GM12878 (cell line): Measurements from ENCODE around the gene PRRC2A. TPM values are rescaled to one million over a fixed set of nuclear protein-coding genes. Genes with fewer than 3 reads are reported as not detected.

ENCODE experiments used
- CBX3 ChIP-seq: fragments of 200-600 bp; sonication (generic); IDR thresholded peaks from 2 replicates; pipeline ENCODE4 v1.6.1; 2016; ENCODE audit warnings: low read depth, borderline replicate concordance
- EED ChIP-seq: sonication (generic); IDR thresholded peaks from 2 replicates; pipeline ENCODE4 v1.6.1; 2016; ENCODE audit warnings: antibody characterized with exemption, low read depth
- NR2C2 ChIP-seq: IDR thresholded peaks from 2 replicates; pipeline ENCODE4 v1.6.1; 2011; ENCODE audit warnings: borderline replicate concordance, low read depth; ENCODE audit not compliant: control insufficient read depth, insufficient read length
- NRF1 ChIP-seq: conservative IDR thresholded peaks from 2 replicates; pipeline ENCODE4 v1.6.1; 2011; ENCODE audit warnings: mild to moderate bottlenecking, low read depth, low read length, improper control_type of control experiment
- SREBF2 ChIP-seq: IDR thresholded peaks from 2 replicates; pipeline ENCODE4 v1.6.1; 2012; ENCODE audit warnings: mild to moderate bottlenecking, low read length
- TAF1 ChIP-seq: IDR thresholded peaks from 2 replicates; pipeline ENCODE4 v1.6.1; 2011; ENCODE audit warnings: mild to moderate bottlenecking, low read depth, low read length, borderline replicate concordance
- TBL1XR1 ChIP-seq: IDR thresholded peaks from 2 replicates; pipeline ENCODE4 v1.6.1; 2012; ENCODE audit warnings: low read depth, low read length, improper control_type of control experiment
- ZNF207 ChIP-seq: fragments of 450-650 bp; IDR thresholded peaks from 2 replicates; pipeline ENCODE4 v1.6.1; 2014; ENCODE audit warnings: antibody characterized with exemption, mild to moderate bottlenecking, borderline replicate concordance
- polyA plus RNA-seq, 11 experiments: library from polyadenylated mRNA; depleted of rRNA in 4 of 11; unstranded in 6 of 11; stranded (reverse) in 5 of 11; fragments of >200 nt; fragmentation: Nextera tagmentation in 4 of 11; fragmentation: Illumina TruSeq in 1 of 11; extraction: Ambion mirVana in 4 of 11; extraction: Trizol in 1 of 11; gene quantifications; 1 replicate in 1 of 11; 2 replicates in 10 of 11; pipeline versions ENCODE4 v1.2.1 to v1.2.3, GENCODE V29; 2011 to 2016; ENCODE audit warnings: inconsistent platforms in 2 of 11, missing spikeins in 2 of 11, low read depth in 1 of 11
- total RNA-seq, 4 experiments: library from RNA; depleted of rRNA in 3 of 4; stranded (reverse); fragments of >200 nt in 3 of 4; fragmentation: Illumina TruSeq in 1 of 4; extraction: Trizol in 1 of 4; gene quantifications; 2 replicates each; pipeline versions ENCODE4 v1.2.1 to v1.2.3, GENCODE V29; 2013 to 2021
- TF ChIP-seq, protein P1 (sequence below), 3 experiments: IDR thresholded peaks in 2 of 3; conservative IDR thresholded peaks in 1 of 3; 2 replicates each; pipeline ENCODE4 v1.5.1; 2011; ENCODE audit warnings: low read depth in 3 of 3, low read length in 3 of 3, mild to moderate bottlenecking in 3 of 3, control low read depth in 2 of 3, moderate library complexity in 2 of 3, inconsistent platforms in 1 of 3, mixed read lengths in 1 of 3; ENCODE audit not compliant: control insufficient read depth in 2 of 3, insufficient read depth in 1 of 3; ENCODE audit errors: extremely low read depth in 1 of 3

PRRC2A gene
- total and polyA plus RNA-seq, 10 of the 15 experiments (the other 5 are each of a cell fraction or from before 2014, with no cell fraction given): 0.40 to 244 (median 61.3) TPM

DNA sequence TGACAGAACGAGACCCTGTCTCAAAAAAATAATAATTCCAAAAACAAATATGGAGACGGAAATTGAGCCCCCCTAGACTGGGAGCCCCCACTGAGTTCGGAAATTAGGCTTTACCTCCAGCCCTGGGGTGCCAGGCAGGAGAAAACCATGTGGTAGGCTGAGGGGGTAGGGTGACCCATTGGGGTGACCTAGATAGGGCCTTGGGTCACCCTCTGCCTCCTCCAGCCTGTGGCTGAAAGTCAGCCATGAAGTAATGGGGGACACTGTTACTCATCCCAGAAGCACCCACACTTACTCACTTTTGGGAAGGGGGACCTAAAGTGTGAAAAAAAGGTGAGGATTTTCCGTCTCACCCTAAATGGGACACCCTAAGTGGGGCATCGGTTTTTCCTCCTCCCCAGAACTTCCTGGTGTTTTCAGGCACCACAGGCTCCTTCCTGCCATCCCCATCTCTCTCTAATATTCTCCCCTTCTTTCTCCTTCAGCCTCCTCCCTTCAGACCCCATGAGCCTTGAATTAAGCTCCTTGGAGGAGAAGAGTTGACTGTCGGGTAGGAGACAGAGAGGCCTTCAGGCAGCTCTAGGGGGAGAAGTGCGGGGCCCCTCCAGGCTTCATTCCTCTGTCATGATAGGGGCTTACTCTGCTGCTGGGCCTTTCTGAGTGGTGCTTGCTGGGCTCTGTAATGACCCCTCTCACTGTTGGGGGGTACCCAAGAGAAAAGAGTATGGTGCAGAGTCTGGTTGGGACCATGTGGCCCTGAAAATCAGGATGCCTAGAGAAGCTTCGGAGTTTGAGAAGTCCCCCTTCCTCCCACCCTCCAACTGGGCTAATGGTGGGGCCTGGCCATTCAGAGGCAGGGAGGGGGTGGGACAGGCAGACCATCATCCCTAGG lies 40.7 kb upstream of the PRRC2A start (continued):
- TF ChIP-seq NR2C2: no peak
- TF ChIP-seq NRF1: no peak
- 0 out of 2 replicates have a peak, but pooled peaks have one; percentile 8 for TF ChIP-seq TAF1
- TF ChIP-seq ZNF207: 0 out of 2 replicates have a peak, but pooled peaks have one; percentile 26
- no peak for TF ChIP-seq CBX3
- peak; percentile 73; the same call in 1 of the 2 replicates for TF ChIP-seq EED
- TF ChIP-seq TBL1XR1: no peak
- TF ChIP-seq, protein P1, sequence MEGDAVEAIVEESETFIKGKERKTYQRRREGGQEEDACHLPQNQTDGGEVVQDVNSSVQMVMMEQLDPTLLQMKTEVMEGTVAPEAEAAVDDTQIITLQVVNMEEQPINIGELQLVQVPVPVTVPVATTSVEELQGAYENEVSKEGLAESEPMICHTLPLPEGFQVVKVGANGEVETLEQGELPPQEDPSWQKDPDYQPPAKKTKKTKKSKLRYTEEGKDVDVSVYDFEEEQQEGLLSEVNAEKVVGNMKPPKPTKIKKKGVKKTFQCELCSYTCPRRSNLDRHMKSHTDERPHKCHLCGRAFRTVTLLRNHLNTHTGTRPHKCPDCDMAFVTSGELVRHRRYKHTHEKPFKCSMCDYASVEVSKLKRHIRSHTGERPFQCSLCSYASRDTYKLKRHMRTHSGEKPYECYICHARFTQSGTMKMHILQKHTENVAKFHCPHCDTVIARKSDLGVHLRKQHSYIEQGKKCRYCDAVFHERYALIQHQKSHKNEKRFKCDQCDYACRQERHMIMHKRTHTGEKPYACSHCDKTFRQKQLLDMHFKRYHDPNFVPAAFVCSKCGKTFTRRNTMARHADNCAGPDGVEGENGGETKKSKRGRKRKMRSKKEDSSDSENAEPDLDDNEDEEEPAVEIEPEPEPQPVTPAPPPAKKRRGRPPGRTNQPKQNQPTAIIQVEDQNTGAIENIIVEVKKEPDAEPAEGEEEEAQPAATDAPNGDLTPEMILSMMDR (IDR thresholded peaks at IDR 0.05 in 2 of 3, conservative IDR thresholded peaks at IDR 0.05 in 1 of 3; ENCODE audit: control insufficient read depth in 2 of 3, extremely low read depth in 1 of 3, insufficient read depth in 1 of 3, low read depth in 3 of 3, low read length in 3 of 3): no peak
- TF ChIP-seq SREBF2: no peak
